Ovary (tissue), 9 donors: Measurements from ENCODE around the gene FUT7. TPM values are rescaled to one million over a fixed set of nuclear protein-coding genes. Genes with fewer than 3 reads are reported as not detected.

ENCODE experiments used
- DNase-seq, 5 donors: peaks; one replicate each; pipeline ENCODE4 v3.0.0-alpha.2; 2019 to 2020
- H3K27ac ChIP-seq, 2 donors: fragments of 200-600 bp; one replicate each; pipeline versions ENCODE4 v1.5.1 to v1.8.0; 2019 to 2022
- H3K27me3 ChIP-seq: fragments of 200-600 bp; one replicate; pipeline ENCODE4 v1.8.0; 2022
- H3K36me3 ChIP-seq: fragments of 200-600 bp; sonication (generic); one replicate; pipeline ENCODE4 v1.5.1; 2019
- H3K4me1 ChIP-seq: one replicate; pipeline ENCODE4 v1.8.1; 2013; ENCODE audit warnings: mild to moderate bottlenecking, moderate library complexity; ENCODE audit not compliant: insufficient read depth
- H3K4me3 ChIP-seq: fragments of 200-600 bp; sonication (generic); one replicate; pipeline ENCODE4 v1.5.1; 2017
- H3K9me3 ChIP-seq, 2 donors: fragments of 200-600 bp in 1 of 2; sonication (generic) in 1 of 2; one replicate each; pipeline versions ENCODE4 v1.5.1 to v1.8.1; 2013 to 2019; ENCODE audit warnings: mild to moderate bottlenecking in 1 of 2, moderate library complexity in 1 of 2
- EP300 ChIP-seq: sonication (generic); formaldehyde crosslinking; IDR thresholded peaks from one replicate; pipeline ENCODE4 v1.6.1; 2017; ENCODE audit warnings: antibody characterized with exemption
- POLR2A ChIP-seq: fragments of 450-650 bp; IDR thresholded peaks from one replicate; pipeline ENCODE4 v1.6.1; 2017; ENCODE audit warnings: antibody characterized with exemption, mild to moderate bottlenecking, moderate library complexity
- WGBS, 3 donors: extraction: QIAGEN DNeasy Blood & Tissue Kit in 1 of 3; methylation state at CpG; one replicate each; pipeline versions ENCODE4 v1.1.5 to v1.1.7; 2013 to 2017; 5-methylcytosine and 5-hydroxymethylcytosine counted together
- intact Hi-C, 4 donors: fragments of 100-400 bp; cut with DNase I; formaldehyde crosslinking; loops; one replicate each; pipeline versions ENCODE4 v1.11.0 to v1.15.1; 2022 to 2023
- polyA plus RNA-seq, 2 donors: library from polyadenylated mRNA; stranded (reverse); fragments of 200-250 nt in 1 of 2; fragments of 350-450 nt in 1 of 2; fragmentation: Illumina TruSeq in 1 of 2; extraction: RNeasy Lipid Tissue Mini Kit (QIAGEN cat#74804) in 1 of 2; gene quantifications; one replicate each; pipeline ENCODE4 v1.2.3, GENCODE V29; 2013 to 2014
- total RNA-seq, 7 donors: library from RNA; depleted of rRNA in 2 of 7; stranded (reverse); fragments of >200 nt in 2 of 7; fragmentation: NEBNext Ultra II Directional in 3 of 7; extraction: Animal tissue kit (Norgen Biotek cat#: 25700) in 3 of 7; gene quantifications; one replicate each; pipeline versions ENCODE4 v1.1.0 to v1.2.4, GENCODE V29; 2016 to 2023
- TF ChIP-seq, protein P1 (sequence below), 3 donors: fragments of 450-650 bp in 2 of 3; fragments of 200-600 bp in 1 of 3; IDR thresholded peaks; one replicate each; pipeline versions ENCODE4 v1.5.1 to v1.8.0; 2016 to 2022; ENCODE audit warnings: antibody characterized with exemption in 3 of 3, mild to moderate bottlenecking in 1 of 3
- donor health status: DM: no; HTN: no; CAD: no; lungs with moderate emphysema.
- donor health status: DM: no; HTN: no; CAD: no.
- donor health status: Bipolar disorder and iron deficiency.
- donor health status: DM: yes; HTN: yes; CAD: no.
- donor health status: DM: no; HTN: no; CAD: no.
- donor health status: DM: yes; HTN: yes; CAD: no.

Gene FUT7
- total and polyA plus RNA-seq, 9 donors: 0.07 to 0.08 TPM; not detected in 7

DNA sequence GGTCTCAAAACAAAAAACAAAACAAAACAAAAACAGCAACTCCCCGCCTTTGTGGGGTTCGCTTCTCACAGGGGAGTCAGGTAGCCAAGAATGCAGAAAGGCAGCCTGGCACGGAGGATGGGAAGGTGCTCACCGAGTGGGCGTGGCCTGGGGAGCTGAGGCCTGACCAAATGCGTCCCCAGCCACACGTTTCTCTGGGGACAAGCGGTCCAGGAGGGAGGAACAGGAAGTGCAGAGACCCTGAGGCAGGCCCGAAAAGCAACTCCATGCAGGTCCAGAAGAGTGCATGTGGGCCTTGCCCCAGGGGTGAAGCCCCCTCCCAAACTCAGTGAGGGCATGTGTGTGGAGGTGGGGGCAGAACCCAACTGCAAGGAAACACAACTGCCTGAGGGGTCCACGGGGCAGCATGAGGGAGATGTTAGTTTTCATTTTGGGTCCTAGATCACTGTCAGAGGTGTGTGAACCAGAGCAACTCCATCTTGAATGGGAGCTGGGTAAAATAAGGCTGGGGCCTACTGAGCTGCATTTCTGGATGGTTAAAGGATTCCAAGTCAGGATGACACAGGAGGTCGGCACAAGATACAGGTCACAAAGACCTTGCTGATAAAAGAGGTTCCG lies 42.9 kb upstream of the FUT7 start:
- DNase-seq: no peak
- Histone ChIP-seq H3K4me3 (no peak overlapping the region), H3K9me3 (no peaks in the 10 kb centered on the region), H3K4me1 (peaks cover 5% of the 10 kb centered on the region), H3K27ac (no peak overlapping the region), H3K27me3 (no peaks in the 10 kb centered on the region), H3K36me3 (no peaks in the 10 kb centered on the region)
- WGBS, 3 donors: 75 to 83% (median 79%) methylated on average over 12 of the region's 12 CpGs
- intact Hi-C loops: no loop called here
- TF ChIP-seq POLR2A: no peak
- TF ChIP-seq, protein P1, sequence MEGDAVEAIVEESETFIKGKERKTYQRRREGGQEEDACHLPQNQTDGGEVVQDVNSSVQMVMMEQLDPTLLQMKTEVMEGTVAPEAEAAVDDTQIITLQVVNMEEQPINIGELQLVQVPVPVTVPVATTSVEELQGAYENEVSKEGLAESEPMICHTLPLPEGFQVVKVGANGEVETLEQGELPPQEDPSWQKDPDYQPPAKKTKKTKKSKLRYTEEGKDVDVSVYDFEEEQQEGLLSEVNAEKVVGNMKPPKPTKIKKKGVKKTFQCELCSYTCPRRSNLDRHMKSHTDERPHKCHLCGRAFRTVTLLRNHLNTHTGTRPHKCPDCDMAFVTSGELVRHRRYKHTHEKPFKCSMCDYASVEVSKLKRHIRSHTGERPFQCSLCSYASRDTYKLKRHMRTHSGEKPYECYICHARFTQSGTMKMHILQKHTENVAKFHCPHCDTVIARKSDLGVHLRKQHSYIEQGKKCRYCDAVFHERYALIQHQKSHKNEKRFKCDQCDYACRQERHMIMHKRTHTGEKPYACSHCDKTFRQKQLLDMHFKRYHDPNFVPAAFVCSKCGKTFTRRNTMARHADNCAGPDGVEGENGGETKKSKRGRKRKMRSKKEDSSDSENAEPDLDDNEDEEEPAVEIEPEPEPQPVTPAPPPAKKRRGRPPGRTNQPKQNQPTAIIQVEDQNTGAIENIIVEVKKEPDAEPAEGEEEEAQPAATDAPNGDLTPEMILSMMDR (IDR thresholded peaks at IDR 0.05): no peak
- no peak for TF ChIP-seq EP300

DNA sequence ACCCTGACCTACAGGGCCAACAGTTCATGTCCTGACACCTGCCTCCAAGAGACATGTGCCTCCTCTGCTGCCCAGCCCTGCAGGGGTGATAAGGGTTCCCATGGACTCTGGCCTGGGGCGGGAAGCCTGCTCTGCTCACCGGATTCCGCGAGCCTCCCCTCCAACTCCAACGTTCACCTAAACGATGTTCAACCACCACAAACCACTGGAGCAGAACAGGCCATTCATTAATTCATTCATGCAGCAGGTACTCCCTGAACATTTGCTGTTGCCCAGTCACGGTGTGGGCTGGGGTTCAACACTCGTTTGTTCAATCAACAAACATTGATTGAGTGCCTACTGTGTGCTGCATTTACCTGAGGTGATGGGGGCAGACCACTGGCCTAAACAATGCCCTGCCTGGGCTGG lies 42.1 kb upstream of the FUT7 start:
- H3K27me3 ChIP-seq: no peaks in the 10 kb centered on the region
- H3K4me1 ChIP-seq: peaks cover 5% of the 10 kb centered on the region
- TF ChIP-seq, protein P1 (IDR thresholded peaks at IDR 0.05): no peak
- TF ChIP-seq POLR2A (no peak), EP300 (no peak)
- no peak overlapping the region for H3K27ac ChIP-seq
- no peaks in the 10 kb centered on the region for H3K9me3 ChIP-seq
- WGBS, 3 donors: 79 to 92% (median 80%) methylated on average over 8 of the region's 8 CpGs
- H3K4me3 ChIP-seq: no peak overlapping the region
- H3K36me3 ChIP-seq: no peaks in the 10 kb centered on the region
- DNase-seq: no peak
- intact Hi-C loops: no loop called here

DNA sequence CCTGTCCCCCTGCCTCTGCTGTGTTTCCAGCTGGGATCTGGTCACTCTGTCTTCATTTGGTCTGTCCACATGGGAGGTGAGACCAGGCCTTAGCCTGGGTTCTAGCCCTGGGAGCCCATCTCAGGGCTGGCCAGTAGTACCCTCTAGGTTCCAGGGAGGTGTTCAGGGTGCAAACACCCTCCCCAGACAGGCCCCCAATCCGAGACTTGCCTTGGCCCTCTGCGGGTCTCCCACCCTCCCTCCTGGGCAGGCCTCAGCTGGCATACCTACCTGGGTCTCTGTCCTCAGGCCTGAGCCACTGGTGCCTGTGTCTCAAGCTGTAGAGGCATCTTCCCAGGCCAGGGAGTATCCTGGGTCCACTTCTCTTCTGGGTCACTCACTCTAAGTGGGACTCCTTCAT lies 39.4 kb upstream of the FUT7 start:
- H3K27me3 ChIP-seq: peaks cover 4% of the 10 kb centered on the region
- no peaks in the 10 kb centered on the region for H3K36me3 ChIP-seq
- H3K9me3 ChIP-seq: no peaks in the 10 kb centered on the region
- intact Hi-C loops: no loop called here
- TF ChIP-seq, protein P1 (IDR thresholded peaks at IDR 0.05): no peak
- TF ChIP-seq EP300: no peak
- no peak for TF ChIP-seq POLR2A
- no peak overlapping the region for H3K4me3 ChIP-seq
- no peak for DNase-seq
- H3K4me1 ChIP-seq: no peaks in the 10 kb centered on the region
- 74 to 95% (median 82%) methylated on average over 2 of the region's 2 CpGs for WGBS, 3 donors
- no peak overlapping the region for H3K27ac ChIP-seq

DNA sequence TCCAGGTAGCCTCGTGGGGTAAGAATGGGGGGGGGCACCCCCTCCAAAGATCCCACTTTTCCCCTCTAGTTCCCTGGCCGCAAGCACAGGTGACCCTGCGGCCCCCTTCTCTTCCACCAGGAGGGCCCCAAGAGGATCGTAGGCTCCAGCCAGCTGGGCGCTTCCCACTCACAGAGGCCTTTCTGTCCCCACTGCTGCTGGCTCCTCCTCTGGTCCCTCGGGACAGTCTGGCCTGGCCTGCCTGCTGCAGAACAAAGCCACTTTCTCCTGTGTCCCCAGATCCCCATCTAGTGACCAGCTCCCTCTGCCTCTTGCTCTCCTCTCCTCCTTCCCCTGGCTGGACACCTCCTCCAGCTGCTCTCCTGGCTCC lies 39.0 kb upstream of the FUT7 start:
- no peak for DNase-seq
- Histone ChIP-seq H3K4me3 (no peak overlapping the region), H3K27me3 (peaks cover 4% of the 10 kb centered on the region), H3K27ac (no peak overlapping the region), H3K36me3 (no peaks in the 10 kb centered on the region), H3K4me1 (no peaks in the 10 kb centered on the region), H3K9me3 (no peaks in the 10 kb centered on the region)
- TF ChIP-seq, protein P1 (IDR thresholded peaks at IDR 0.05): no peak
- TF ChIP-seq EP300 (no peak), POLR2A (no peak)
- WGBS, 3 donors: 21 to 24% (median 23%) methylated on average over 6 of the region's 6 CpGs
- intact Hi-C loops: no loop called here
